Ascending aorta (tissue), 2 donors: ENCODE measurements around the gene TFDP2. TPM values are rescaled to one million over a fixed set of nuclear protein-coding genes. Genes with fewer than 3 reads are reported as not detected.
"Not testable (repeated sequence)": the region's sequence is repeated elsewhere in the genome, so short reads cannot be mapped to it uniquely, and the experiment has no call there.

Source experiments
- DNase-seq, 2 donors: peaks; one replicate each; pipeline ENCODE4 v3.0.0-alpha.2; 2019; ENCODE audit warnings: low spot score in 2 of 2
- H3K27ac ChIP-seq, 2 donors: fragments of 200-600 bp; sonication (generic); one replicate each; pipeline ENCODE4 v1.5.1; 2016 to 2017; ENCODE audit warnings: mild to moderate bottlenecking in 1 of 2
- H3K27me3 ChIP-seq: fragments of 200-600 bp; sonication (generic); one replicate; pipeline ENCODE4 v1.5.1; 2017
- H3K36me3 ChIP-seq, 2 donors: fragments of 200-600 bp; sonication (generic); one replicate each; pipeline ENCODE4 v1.5.1; 2016
- H3K4me1 ChIP-seq, 2 donors: fragments of 200-600 bp; sonication (generic); one replicate each; pipeline ENCODE4 v1.5.1; 2016 to 2017; ENCODE audit warnings: mild to moderate bottlenecking in 1 of 2
- H3K4me3 ChIP-seq, 2 donors: fragments of 200-600 bp; sonication (generic); one replicate each; pipeline ENCODE4 v1.5.1; 2016 to 2017; ENCODE audit warnings: mild to moderate bottlenecking in 1 of 2
- H3K9me3 ChIP-seq, 2 donors: fragments of 200-600 bp; sonication (generic); one replicate each; pipeline ENCODE4 v1.5.1; 2016
- intact Hi-C: fragments of 100-400 bp; cut with DNase I; formaldehyde crosslinking; loops from one replicate; pipeline ENCODE4 v1.15.1; 2023
- total RNA-seq: library from RNA; depleted of rRNA; stranded (reverse); fragments of >200 nt; gene quantifications from one replicate; pipeline ENCODE4 v1.1.0, GENCODE V29; 2016
- TF ChIP-seq, protein P1 (sequence below), 3 experiments: fragments of 200-600 bp in 2 of 3; fragments of 450-650 bp in 1 of 3; sonication (generic) in 2 of 3; IDR thresholded peaks; one replicate each; pipeline ENCODE4 v1.5.1; 2016 to 2019; ENCODE audit warnings: antibody characterized with exemption in 3 of 3, mild to moderate bottlenecking in 1 of 3, moderate library complexity in 1 of 3

The TFDP2 gene
- total RNA-seq, 1 donor from 2014 or later, result 23.0 TPM

GRCh38 chr3:142013326-142013980, 135.9 kb downstream of the TFDP2 start:
- DNase-seq, result no peak
- TF ChIP-seq, protein P1, sequence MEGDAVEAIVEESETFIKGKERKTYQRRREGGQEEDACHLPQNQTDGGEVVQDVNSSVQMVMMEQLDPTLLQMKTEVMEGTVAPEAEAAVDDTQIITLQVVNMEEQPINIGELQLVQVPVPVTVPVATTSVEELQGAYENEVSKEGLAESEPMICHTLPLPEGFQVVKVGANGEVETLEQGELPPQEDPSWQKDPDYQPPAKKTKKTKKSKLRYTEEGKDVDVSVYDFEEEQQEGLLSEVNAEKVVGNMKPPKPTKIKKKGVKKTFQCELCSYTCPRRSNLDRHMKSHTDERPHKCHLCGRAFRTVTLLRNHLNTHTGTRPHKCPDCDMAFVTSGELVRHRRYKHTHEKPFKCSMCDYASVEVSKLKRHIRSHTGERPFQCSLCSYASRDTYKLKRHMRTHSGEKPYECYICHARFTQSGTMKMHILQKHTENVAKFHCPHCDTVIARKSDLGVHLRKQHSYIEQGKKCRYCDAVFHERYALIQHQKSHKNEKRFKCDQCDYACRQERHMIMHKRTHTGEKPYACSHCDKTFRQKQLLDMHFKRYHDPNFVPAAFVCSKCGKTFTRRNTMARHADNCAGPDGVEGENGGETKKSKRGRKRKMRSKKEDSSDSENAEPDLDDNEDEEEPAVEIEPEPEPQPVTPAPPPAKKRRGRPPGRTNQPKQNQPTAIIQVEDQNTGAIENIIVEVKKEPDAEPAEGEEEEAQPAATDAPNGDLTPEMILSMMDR (IDR thresholded peaks at IDR 0.05), result no peak
- Histone ChIP-seq H3K36me3 (no peaks in the 10 kb centered on the region), H3K27me3 (no peaks in the 10 kb centered on the region), H3K9me3 (no peaks in the 10 kb centered on the region), H3K4me1 (peaks cover 0 to 4% of the 10 kb centered on the region in 2 donors), H3K4me3 (no peak overlapping the region), H3K27ac (peak overlapping the region; percentile 46 to 54)
- intact Hi-C loops, result no loop called here

DNA sequence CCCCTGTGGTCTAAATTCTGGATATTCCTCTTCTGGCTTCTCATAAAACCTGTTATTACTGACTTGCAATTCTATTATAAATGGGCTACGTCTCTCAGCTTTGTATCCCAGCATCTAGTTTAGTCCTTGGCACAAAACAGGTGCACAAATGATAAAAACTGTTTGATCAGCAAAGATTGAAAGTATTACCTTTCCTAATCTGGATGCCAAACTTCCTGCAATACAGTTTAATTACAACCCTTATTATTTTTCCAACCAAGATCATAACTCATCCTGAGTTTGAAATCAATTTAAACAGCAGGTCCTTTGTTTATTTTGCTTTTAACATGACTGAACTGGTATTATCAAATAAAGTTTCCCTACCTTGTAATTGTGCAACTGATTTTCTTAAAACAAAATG, 140.3 kb downstream of the TFDP2 start:
- no peak for DNase-seq
- Histone ChIP-seq H3K36me3 (no peaks in the 10 kb centered on the region), H3K27ac (no peak overlapping the region), H3K4me1 (peaks cover 0 to 4% of the 10 kb centered on the region in 2 donors), H3K9me3 (no peaks in the 10 kb centered on the region), H3K4me3 (no peak overlapping the region), H3K27me3 (no peaks in the 10 kb centered on the region)
- TF ChIP-seq, protein P1 (IDR thresholded peaks at IDR 0.05), result no peak
- intact Hi-C loops, result no loop called here

DNA sequence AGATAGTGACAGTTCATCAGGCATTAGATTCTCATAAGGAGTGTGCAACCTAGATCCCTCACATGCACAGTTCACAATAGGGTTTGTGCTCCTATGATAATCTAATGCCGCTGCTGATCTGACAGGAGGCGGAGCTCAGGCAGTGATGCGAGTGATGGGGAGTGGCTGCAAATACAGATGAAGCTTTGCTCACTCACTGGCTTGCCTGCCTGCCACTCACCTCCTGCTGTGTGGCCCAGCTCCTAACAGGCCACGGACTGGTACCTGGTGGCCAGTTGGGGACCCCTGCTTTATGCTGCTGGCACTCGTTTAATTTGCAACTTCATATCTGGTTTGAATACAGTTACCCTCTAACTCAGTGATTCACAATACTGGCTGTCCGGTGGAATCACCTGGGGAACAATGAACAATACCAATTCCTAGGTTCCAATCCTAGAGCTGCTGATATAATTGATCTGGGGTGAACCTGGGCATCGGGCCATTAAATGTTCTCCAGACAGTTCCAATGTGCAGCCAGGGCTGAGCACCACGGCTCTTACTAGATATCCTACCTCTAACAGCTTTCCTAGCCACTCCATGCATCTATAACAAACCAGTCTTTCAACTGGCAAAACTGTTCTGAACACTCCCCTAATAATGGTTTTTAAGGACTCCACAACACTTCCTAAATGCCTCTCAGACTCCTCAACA, 141.5 kb downstream of the TFDP2 start:
- TF ChIP-seq, protein P1 (IDR thresholded peaks at IDR 0.05), result no peak
- Histone ChIP-seq H3K4me3 (no peak overlapping the region), H3K27ac (no peak overlapping the region), H3K9me3 (no peaks in the 10 kb centered on the region), H3K27me3 (no peaks in the 10 kb centered on the region), H3K36me3 (no peaks in the 10 kb centered on the region), H3K4me1 (peaks cover 0 to 2% of the 10 kb centered on the region in 2 donors)
- no peak for DNase-seq
- intact Hi-C loops, result no loop called here

DNA sequence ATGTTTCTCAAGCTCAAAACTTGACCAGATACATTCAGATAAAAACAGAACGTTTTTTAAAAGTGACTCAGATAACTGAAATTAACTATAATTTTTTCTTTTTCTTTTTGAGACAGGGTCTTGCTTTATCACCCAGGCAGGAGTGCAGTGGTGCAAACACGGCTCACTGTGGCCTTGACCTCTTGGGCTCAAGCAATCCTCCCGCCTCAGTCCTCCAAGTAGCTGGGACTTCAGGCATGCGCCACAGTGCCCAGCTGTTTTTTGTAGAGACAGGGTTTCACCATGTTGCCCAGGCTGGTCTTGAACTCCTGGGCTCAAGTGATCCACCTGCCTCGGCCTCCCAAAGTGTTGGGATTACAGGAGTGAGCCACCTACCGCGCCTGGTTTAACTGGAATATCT, 144.4 kb downstream of the TFDP2 start:
- H3K4me1 ChIP-seq, H3K4me3 ChIP-seq, DNase-seq, H3K27ac ChIP-seq, H3K9me3 ChIP-seq, H3K36me3 ChIP-seq, H3K27me3 ChIP-seq, intact Hi-C loops: not testable (repeated sequence)

DNA sequence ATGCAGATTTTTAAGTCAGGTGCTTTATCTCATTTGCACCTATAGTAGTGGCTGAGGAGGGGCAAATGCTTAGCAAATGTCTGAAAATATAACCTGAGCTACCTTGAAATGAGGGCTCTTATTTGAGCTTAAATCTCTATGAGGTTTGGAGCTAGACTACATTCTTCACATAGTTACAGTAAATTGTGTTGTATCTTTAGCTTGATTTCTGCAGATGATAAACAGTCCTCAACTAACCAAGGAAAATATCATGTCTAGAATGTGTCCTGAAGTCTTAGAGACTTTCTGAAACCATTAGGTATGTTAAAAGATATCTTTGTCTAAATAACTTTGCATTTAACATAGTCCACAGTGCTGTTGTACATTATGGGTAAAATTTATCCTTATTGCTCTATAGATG, 145.3 kb downstream of the TFDP2 start:
- H3K4me1 ChIP-seq, result no peaks in the 10 kb centered on the region
- H3K27ac ChIP-seq, result no peak overlapping the region
- no peaks in the 10 kb centered on the region for H3K9me3 ChIP-seq
- intact Hi-C loops, result no loop called here
- TF ChIP-seq, protein P1 (IDR thresholded peaks at IDR 0.05), result no peak
- no peak for DNase-seq
- no peaks in the 10 kb centered on the region for H3K27me3 ChIP-seq
- H3K36me3 ChIP-seq, result no peaks in the 10 kb centered on the region
- H3K4me3 ChIP-seq, result no peak overlapping the region

DNA sequence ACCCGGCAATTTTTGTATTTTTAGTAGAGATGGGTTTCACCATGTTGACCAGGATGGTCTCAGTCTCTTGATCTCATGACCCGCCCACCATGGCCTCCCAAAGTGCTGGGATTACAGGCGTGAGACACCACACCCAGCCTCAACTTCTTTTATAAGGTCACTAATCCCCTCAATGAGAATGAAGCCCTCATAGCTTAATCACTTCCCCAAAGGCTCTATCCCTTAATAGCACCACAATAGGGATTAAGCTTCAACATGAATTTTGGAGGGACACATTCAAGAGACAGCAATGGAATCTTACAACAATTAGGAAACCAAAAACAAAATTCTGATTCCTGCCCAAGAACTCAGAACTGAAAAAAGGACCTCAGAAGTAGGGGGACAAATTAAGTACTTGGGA, 146.1 kb downstream of the TFDP2 start:
- TF ChIP-seq, protein P1 (IDR thresholded peaks at IDR 0.05), result no peak
- Histone ChIP-seq H3K27me3 (no peaks in the 10 kb centered on the region), H3K4me3 (no peak overlapping the region), H3K9me3 (no peaks in the 10 kb centered on the region), H3K36me3 (no peaks in the 10 kb centered on the region), H3K4me1 (no peaks in the 10 kb centered on the region), H3K27ac (no peak overlapping the region)
- no peak for DNase-seq
- intact Hi-C loops, result no loop called here
